ENCODE results near the gene SLC6A6.

- TF ChIP-seq POLR2AphosphoS5 (IDR thresholded peaks at IDR 0.05) (no peak), CTCF (IDR thresholded peaks at IDR 0.05) (no peak)
These were observed 111.3 kb downstream of the SLC6A6 start for GRCh38 chr3:14513566-14514322.

All from stomach (tissue), 4 donors.